OCI-LY1 (cell line): ENCODE results near the gene GLDC.

Source experiments
- H2AFZ ChIP-seq: fragments of 200-600 bp; sonication (generic), shearing (Covaris generic); 2 replicates; pipeline ENCODE4 v1.6.0; 2014; ENCODE audit warnings: antibody characterized with exemption, mild to moderate bottlenecking, low read length
- H3F3A ChIP-seq: fragments of 200-600 bp; sonication (generic), shearing (Covaris generic); 2 replicates; pipeline ENCODE4 v1.6.0; 2014; ENCODE audit warnings: mild to moderate bottlenecking, antibody characterized with exemption, low read length, moderate library complexity; ENCODE audit not compliant: insufficient read depth
- H3K27ac ChIP-seq: fragments of 200-600 bp; sonication (generic); 2 replicates; pipeline ENCODE4 v1.5.1; 2014; ENCODE audit warnings: low read length, mixed run types, mild to moderate bottlenecking, low read depth; ENCODE audit not compliant: poor library complexity, severe bottlenecking
- H3K27me3 ChIP-seq: fragments of 200-600 bp; sonication (generic); 2 replicates; pipeline ENCODE4 v1.6.0; 2014; ENCODE audit warnings: antibody characterized with exemption, mild to moderate bottlenecking, low read length, moderate library complexity; ENCODE audit not compliant: insufficient read depth
- H3K36me3 ChIP-seq: fragments of 200-600 bp; sonication (generic); 2 replicates; pipeline ENCODE4 v1.6.1; 2014; ENCODE audit warnings: mild to moderate bottlenecking, antibody characterized with exemption, low read length, moderate library complexity, mixed read lengths; ENCODE audit not compliant: insufficient read depth
- H3K4me1 ChIP-seq: fragments of 200-600 bp; sonication (generic); 2 replicates; pipeline ENCODE4 v1.5.1; 2014; ENCODE audit warnings: mild to moderate bottlenecking, low read length, moderate library complexity; ENCODE audit not compliant: insufficient read depth, severe bottlenecking
- H3K4me2 ChIP-seq: fragments of 200-600 bp; sonication (generic), shearing (Covaris generic); 2 replicates; pipeline ENCODE4 v1.6.1; 2014; ENCODE audit warnings: low read length
- H3K4me3 ChIP-seq: fragments of 200-600 bp; sonication (generic); 2 replicates; pipeline ENCODE4 v1.5.1; 2014; ENCODE audit warnings: low read length, low read depth, mild to moderate bottlenecking, mixed read lengths; ENCODE audit not compliant: poor library complexity, severe bottlenecking
- H3K79me2 ChIP-seq: fragments of 200-600 bp; shearing (Covaris generic); 2 replicates; pipeline ENCODE4 v1.6.1; 2016; ENCODE audit warnings: mixed run types, low read length, mixed read lengths; ENCODE audit not compliant: insufficient read depth
- H3K9ac ChIP-seq: fragments of 200-600 bp; sonication (generic), shearing (Covaris generic); 2 replicates; pipeline ENCODE4 v1.6.1; 2014; ENCODE audit warnings: mild to moderate bottlenecking, low read length, mixed read lengths
- H3K9me2 ChIP-seq: fragments of 200-600 bp; sonication (generic), shearing (Covaris generic); 2 replicates; pipeline ENCODE4 v1.6.1; 2014; ENCODE audit warnings: low read depth, mild to moderate bottlenecking, low read length, mixed read lengths
- H3K9me3 ChIP-seq: fragments of 200-600 bp; shearing (Covaris generic); 2 replicates; pipeline ENCODE4 v1.6.1; 2014; ENCODE audit warnings: low read length, mixed read lengths
- H4K20me1 ChIP-seq: fragments of 200-600 bp; sonication (generic), shearing (Covaris generic); 2 replicates; pipeline ENCODE4 v1.6.0; 2016; ENCODE audit warnings: mild to moderate bottlenecking, low read length; ENCODE audit not compliant: insufficient read depth
- CTCF ChIP-seq: fragments of 200-600 bp; sonication (generic), shearing (Covaris generic); IDR thresholded peaks from 2 replicates; pipeline ENCODE4 v1.5.1; 2017; ENCODE audit warnings: mild to moderate bottlenecking, antibody characterized with exemption, low read length, moderate library complexity, mixed read lengths
- EZH2 ChIP-seq: fragments of 200-600 bp; sonication (generic), shearing (Covaris generic); IDR thresholded peaks from 2 replicates; pipeline ENCODE4 v1.8.0; 2017; ENCODE audit warnings: borderline replicate concordance, mixed run types, mild to moderate bottlenecking, antibody characterized with exemption, low read length, moderate library complexity, mixed read lengths

The GLDC gene

GRCh38 chr9:6681957-6682501 lies 36.5 kb upstream of the GLDC start:
- Histone ChIP-seq H3K9me2 (no peaks in the 10 kb centered on the region), H3K27ac (peak overlapping the region; percentile 92), H3F3A (no peaks in the 10 kb centered on the region; the same call in 1 of the 2 replicates), H3K79me2 (no peaks in the 10 kb centered on the region), H3K4me1 (peaks cover 34% of the 10 kb centered on the region), H3K4me2 (peak overlapping the region; percentile 72), H2AFZ (no peak overlapping the region), H3K9ac (peak overlapping the region; percentile 75), H3K9me3 (no peaks in the 10 kb centered on the region), H3K36me3 (no peaks in the 10 kb centered on the region), H3K27me3 (no peaks in the 10 kb centered on the region), H4K20me1 (no peaks in the 10 kb centered on the region), H3K4me3 (peak overlapping the region; percentile 63)
- no peak for TF ChIP-seq CTCF
- no peak for TF ChIP-seq EZH2

- Histone ChIP-seq H3K4me2 (peak overlapping the region; percentile 72), H3K4me1 (peaks cover 33% of the 10 kb centered on the region), H3K79me2 (no peaks in the 10 kb centered on the region), H3K9me2 (no peaks in the 10 kb centered on the region), H3K36me3 (no peaks in the 10 kb centered on the region), H3K27me3 (no peaks in the 10 kb centered on the region), H3K9me3 (no peaks in the 10 kb centered on the region), H3K27ac (peak overlapping the region; percentile 92), H4K20me1 (no peaks in the 10 kb centered on the region), H3K9ac (peak overlapping the region; percentile 75), H2AFZ (no peak overlapping the region), H3K4me3 (peak overlapping the region; percentile 63), H3F3A (no peaks in the 10 kb centered on the region; the same call in 1 of the 2 replicates)
- TF ChIP-seq CTCF (no peak), EZH2 (no peak)
Measured at GRCh38 chr9:6681147-6681956, 35.8 kb upstream of the GLDC start.

GRCh38 chr9:6680797-6681146 lies 35.2 kb upstream of the GLDC start:
- H2AFZ ChIP-seq: peak overlapping the region; percentile 29; the same call in 1 of the 2 replicates
- peaks cover 29% of the 10 kb centered on the region for H3K4me1 ChIP-seq

More at GRCh38 chr9:6680797-6681146, 35.2 kb upstream of the GLDC start:
- H3K79me2 ChIP-seq: no peaks in the 10 kb centered on the region
- H4K20me1 ChIP-seq: no peaks in the 10 kb centered on the region
- H3K27me3 ChIP-seq: no peaks in the 10 kb centered on the region
- TF ChIP-seq EZH2 (no peak), CTCF (no peak)
- peak overlapping the region; percentile 75 for H3K9ac ChIP-seq
- H3K36me3 ChIP-seq: no peaks in the 10 kb centered on the region
- no peaks in the 10 kb centered on the region; the same call in 1 of the 2 replicates for H3F3A ChIP-seq
- no peaks in the 10 kb centered on the region for H3K9me3 ChIP-seq
- peak overlapping the region; percentile 72 for H3K4me2 ChIP-seq
- H3K4me3 ChIP-seq: peak overlapping the region; percentile 63
- no peaks in the 10 kb centered on the region for H3K9me2 ChIP-seq
- H3K27ac ChIP-seq: peak overlapping the region; percentile 92
